ENCODE measurements around the gene CC2D1A.
A peak's percentile ranks its signal among the peaks of the same experiment; 100 is the strongest.

Gene CC2D1A

GRCh38 chr19:13938301-13939064 is 32.5 kb downstream of the CC2D1A start, which contains the start of gene PODNL1:
Gene PODNL1, minus strand, starts transcription at chr19:13938417. Its CDS starts 236 bp downstream, at chr19:13938181.
- no peak for DNase-seq

GRCh38 chr19:13942023-13942684 is 36.2 kb downstream of the CC2D1A start:
- no peak for DNase-seq

GRCh38 chr19:13946414-13946813 is 40.4 kb downstream of the CC2D1A start:
- DNase-seq = no peak

- DNase-seq = no peak
These were observed 45.0 kb downstream of the CC2D1A start for GRCh38 chr19:13951043-13951442.

- DNase-seq = no peak
These were observed 45.8 kb downstream of the CC2D1A start for GRCh38 chr19:13951799-13952153.

- DNase-seq = peak; percentile 97
These were observed 46.3 kb downstream of the CC2D1A start, which contains the start of gene DCAF15 for GRCh38 chr19:13952154-13952930. Gene DCAF15, plus strand, starts transcription at chr19:13952509. Its CDS starts 4 bp downstream, at chr19:13952513.

- DNase-seq = no peak
These were observed 47.0 kb downstream of the CC2D1A start for GRCh38 chr19:13952931-13953531.

GRCh38 chr19:13954185-13954584 is 48.2 kb downstream of the CC2D1A start:
- DNase-seq = no peak

GRCh38 chr19:13955662-13956364 is 49.8 kb downstream of the CC2D1A start:
- DNase-seq = no peak

GRCh38 chr19:13956365-13956744 is 50.4 kb downstream of the CC2D1A start:
- DNase-seq = no peak

GRCh38 chr19:13957051-13957450 is 51.0 kb downstream of the CC2D1A start:
- DNase-seq = no peak

GRCh38 chr19:13958043-13958442 is 52.0 kb downstream of the CC2D1A start:
- DNase-seq = no peak

GRCh38 chr19:13959141-13959961 is 53.4 kb downstream of the CC2D1A start:
- no peak for DNase-seq

GRCh38 chr19:13959962-13960862 is 54.2 kb downstream of the CC2D1A start:
- no peak for DNase-seq

GRCh38 chr19:13960863-13961784 is 55.1 kb downstream of the CC2D1A start:
- DNase-seq = no peak

- DNase-seq = no peak
These were observed 56.1 kb downstream of the CC2D1A start for GRCh38 chr19:13961826-13962698.

GRCh38 chr19:13962699-13963602 is 57.0 kb downstream of the CC2D1A start:
- no peak for DNase-seq

All from activated CD8-positive, alpha-beta memory T cell treated with anti-CD3 and anti-CD28 coated beads, Interleukin-2, amount 50 U/mL, for 48 hours (primary cell).